Lower leg skin (tissue), 4 donors: ENCODE data around the gene SFSWAP. TPM values are rescaled to one million over a fixed set of nuclear protein-coding genes. Genes with fewer than 3 reads are reported as not detected.
"Not testable (repeated sequence)": the region's sequence is repeated elsewhere in the genome, so short reads cannot be mapped to it uniquely, and the experiment has no call there.

ENCODE experiments used
- DNase-seq, 2 donors: peaks; one replicate each; pipeline ENCODE4 v3.0.0-alpha.2; 2019; ENCODE audit warnings: low spot score in 2 of 2
- H3K4me3 ChIP-seq: fragments of 200-600 bp; sonication (generic); 2 replicates; pipeline ENCODE4 v1.5.1; 2017; ENCODE audit warnings: mild to moderate bottlenecking, low read depth; ENCODE audit not compliant: poor library complexity, severe bottlenecking
- POLR2A ChIP-seq, 2 donors: fragments of 450-650 bp; IDR thresholded peaks; one replicate each; pipeline ENCODE4 v1.6.1; 2016 to 2017; ENCODE audit warnings: antibody characterized with exemption in 2 of 2, mild to moderate bottlenecking in 1 of 2, moderate library complexity in 1 of 2
- WGBS, 2 donors: methylation state at CpG; one replicate each; pipeline ENCODE4 v1.1.5; 2018; 5-methylcytosine and 5-hydroxymethylcytosine counted together
- intact Hi-C: fragments of 100-400 bp; cut with DNase I; formaldehyde crosslinking; loops from one replicate; pipeline ENCODE4 v1.15.0; 2023; ENCODE audit warnings: low total_unique reads
- total RNA-seq, 4 donors: library from RNA; depleted of rRNA; stranded (reverse); fragments of >200 nt; gene quantifications; one replicate each; pipeline ENCODE4 v1.1.0, GENCODE V29; 2016
- TF ChIP-seq, protein P1 (sequence below), 3 donors: fragments of 450-650 bp; IDR thresholded peaks; one replicate each; pipeline ENCODE4 v1.5.1; 2016; ENCODE audit warnings: antibody characterized with exemption in 3 of 3, mild to moderate bottlenecking in 3 of 3, moderate library complexity in 2 of 3

Gene SFSWAP
- total RNA-seq, 4 donors from 2014 or later: 31.0 to 56.3 (median 38.5) TPM

GRCh38 chr12:131735476-131736445 is 24.9 kb downstream of the SFSWAP start:
- intact Hi-C loops: no loop called here
- no peak overlapping the region for H3K4me3 ChIP-seq
- WGBS, 2 donors: 76 to 89% methylated on average over 15 of the region's 15 CpGs
- no peak for TF ChIP-seq POLR2A (IDR thresholded peaks at IDR 0.05)
- TF ChIP-seq, protein P1, sequence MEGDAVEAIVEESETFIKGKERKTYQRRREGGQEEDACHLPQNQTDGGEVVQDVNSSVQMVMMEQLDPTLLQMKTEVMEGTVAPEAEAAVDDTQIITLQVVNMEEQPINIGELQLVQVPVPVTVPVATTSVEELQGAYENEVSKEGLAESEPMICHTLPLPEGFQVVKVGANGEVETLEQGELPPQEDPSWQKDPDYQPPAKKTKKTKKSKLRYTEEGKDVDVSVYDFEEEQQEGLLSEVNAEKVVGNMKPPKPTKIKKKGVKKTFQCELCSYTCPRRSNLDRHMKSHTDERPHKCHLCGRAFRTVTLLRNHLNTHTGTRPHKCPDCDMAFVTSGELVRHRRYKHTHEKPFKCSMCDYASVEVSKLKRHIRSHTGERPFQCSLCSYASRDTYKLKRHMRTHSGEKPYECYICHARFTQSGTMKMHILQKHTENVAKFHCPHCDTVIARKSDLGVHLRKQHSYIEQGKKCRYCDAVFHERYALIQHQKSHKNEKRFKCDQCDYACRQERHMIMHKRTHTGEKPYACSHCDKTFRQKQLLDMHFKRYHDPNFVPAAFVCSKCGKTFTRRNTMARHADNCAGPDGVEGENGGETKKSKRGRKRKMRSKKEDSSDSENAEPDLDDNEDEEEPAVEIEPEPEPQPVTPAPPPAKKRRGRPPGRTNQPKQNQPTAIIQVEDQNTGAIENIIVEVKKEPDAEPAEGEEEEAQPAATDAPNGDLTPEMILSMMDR (IDR thresholded peaks at IDR 0.05): no peak
- no peak for DNase-seq

- DNase-seq: no peak
- intact Hi-C loops: no loop called here
These were observed 25.7 kb downstream of the SFSWAP start for GRCh38 chr12:131736446-131737149.

DNA sequence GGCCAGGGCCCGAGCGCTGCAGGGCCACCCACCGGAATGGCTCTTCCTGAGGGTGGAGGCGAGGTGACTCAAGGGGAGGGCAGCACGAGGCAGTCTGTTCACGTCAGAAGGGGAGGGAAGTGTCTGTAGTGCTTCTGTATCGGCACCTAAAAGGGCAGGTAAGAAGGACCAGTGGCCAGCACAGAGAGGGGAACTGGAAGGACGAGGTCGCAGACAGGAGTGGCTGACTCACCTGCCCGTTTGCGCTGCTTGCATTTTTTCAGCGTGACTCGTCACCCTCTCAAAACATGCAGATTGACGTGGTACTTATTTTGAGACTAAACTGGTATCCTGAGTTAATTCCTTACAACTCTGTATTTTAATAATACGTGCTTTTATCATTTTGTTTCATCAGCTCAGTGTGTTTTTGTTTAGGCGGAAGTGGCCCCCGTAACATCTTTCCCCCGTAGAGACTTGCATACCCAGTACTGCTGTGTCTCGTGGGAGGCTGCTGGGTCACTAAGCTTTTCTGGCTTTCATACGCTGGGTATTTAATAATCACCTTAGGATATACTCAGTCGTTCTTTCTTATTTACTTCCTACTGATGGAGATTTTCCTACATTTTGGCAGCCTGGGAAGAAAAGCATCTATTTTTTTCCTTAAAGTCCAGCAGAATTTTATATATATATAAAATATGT is 26.4 kb downstream of the SFSWAP start:
- no peak for DNase-seq
- TF ChIP-seq, protein P1 (IDR thresholded peaks at IDR 0.05): no peak
- TF ChIP-seq POLR2A (IDR thresholded peaks at IDR 0.05): no peak

More at GRCh38 chr12:131736446-131737149, 25.7 kb downstream of the SFSWAP start:
- no peak overlapping the region for H3K4me3 ChIP-seq
- TF ChIP-seq, protein P1 (IDR thresholded peaks at IDR 0.05): no peak
- TF ChIP-seq POLR2A (IDR thresholded peaks at IDR 0.05): no peak
- WGBS, 2 donors: 90 to 92% methylated on average over 23 of the region's 23 CpGs

DNA sequence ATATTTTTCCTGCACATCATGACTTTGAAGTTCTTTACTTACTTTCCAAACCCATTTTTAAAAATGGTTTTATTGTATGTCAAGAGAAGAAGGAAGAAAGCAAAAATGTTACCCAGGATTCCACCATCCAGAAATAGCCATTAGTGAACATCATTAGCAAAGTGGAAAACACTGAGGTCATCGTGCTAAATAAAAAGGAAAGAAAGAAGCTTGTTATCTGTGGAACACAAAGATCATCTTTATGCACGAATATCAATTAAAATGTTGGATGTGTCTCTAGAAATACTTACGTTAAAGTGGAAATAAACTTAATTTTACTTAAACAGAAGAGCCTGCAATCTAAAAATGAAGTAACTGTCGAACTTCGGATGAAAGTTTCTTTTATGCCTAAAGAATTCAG is 27.3 kb downstream of the SFSWAP start:
- 75 to 79% methylated on average over 5 of the region's 5 CpGs for WGBS, 2 donors
- intact Hi-C loops: no loop called here
- DNase-seq: no peak
- no peak overlapping the region for H3K4me3 ChIP-seq
- TF ChIP-seq, protein P1 (IDR thresholded peaks at IDR 0.05): no peak

More for the DNA sequence above, 26.4 kb downstream of the SFSWAP start:
- intact Hi-C loops: no loop called here
- WGBS, 2 donors: 76 to 78% methylated on average over 21 of the region's 21 CpGs
- no peak overlapping the region for H3K4me3 ChIP-seq

DNA sequence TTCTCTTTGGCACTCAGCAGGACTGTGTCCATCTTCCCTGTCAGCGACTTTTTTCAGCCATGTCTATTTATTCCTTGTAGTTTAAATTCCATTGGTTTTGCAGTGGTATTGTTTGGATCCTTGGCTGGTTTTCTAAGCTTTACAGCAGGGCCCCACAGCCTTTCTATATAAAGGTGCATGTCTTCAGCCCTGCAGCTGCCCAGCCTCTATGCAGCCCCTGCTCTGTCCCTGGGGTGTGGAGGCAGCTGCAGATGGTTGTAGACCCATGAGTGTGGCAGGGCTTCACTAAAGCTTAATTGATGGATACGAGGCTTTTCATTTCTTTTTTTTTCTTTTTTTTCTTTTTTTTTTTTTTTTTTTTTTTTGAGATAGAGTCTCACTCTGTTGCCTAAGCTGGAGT is 29.7 kb downstream of the SFSWAP start:
- H3K4me3 ChIP-seq: no peak overlapping the region
- TF ChIP-seq POLR2A (IDR thresholded peaks at IDR 0.05): no peak
- TF ChIP-seq, protein P1 (IDR thresholded peaks at IDR 0.05): no peak
- DNase-seq: no peak
- WGBS, 2 donors: 92 to 94% methylated on average over 2 of the region's 2 CpGs
- intact Hi-C loops: no loop called here

DNA sequence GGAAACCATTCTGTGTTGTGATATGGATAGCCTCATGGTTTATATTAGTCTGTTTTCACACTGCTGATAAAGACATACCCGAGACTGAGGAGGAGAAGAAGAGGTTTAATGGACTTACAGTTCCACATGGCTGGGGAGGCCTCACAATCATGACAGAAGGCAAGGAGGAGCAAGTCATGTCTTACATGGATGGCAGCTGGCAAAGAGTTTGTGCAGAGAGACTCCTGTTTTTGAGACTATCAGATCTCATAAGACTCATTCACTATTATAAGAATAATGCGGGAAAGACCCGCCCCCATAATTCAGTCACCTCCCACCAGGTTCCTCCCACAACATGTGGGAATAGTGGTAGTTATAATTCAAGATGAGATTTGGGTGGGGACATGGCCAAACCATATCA is 31.9 kb downstream of the SFSWAP start:
- peak in 1 of 2 donors; percentile 18 for DNase-seq
- WGBS, 2 donors: 96 to 97% methylated on average over 3 of the region's 3 CpGs
- intact Hi-C loops, H3K4me3 ChIP-seq: not testable (repeated sequence)

GRCh38 chr12:131743410-131743809 is 32.5 kb downstream of the SFSWAP start:
- H3K4me3 ChIP-seq, intact Hi-C loops: not testable (repeated sequence)
- 98 to 100% methylated on average over 8 of the region's 8 CpGs for WGBS, 2 donors
- peak in 1 of 2 donors; percentile 58 for DNase-seq

- WGBS, 2 donors: 94 to 96% methylated on average over 4 of the region's 4 CpGs
- DNase-seq, H3K4me3 ChIP-seq, intact Hi-C loops: not testable (repeated sequence)
These were observed 33.0 kb downstream of the SFSWAP start for GRCh38 chr12:131743880-131744279.
